Activated CD4-positive, alpha-beta T cell treated with anti-CD3 and anti-CD28 coated beads for 4 hours (primary cell): ENCODE data around the gene RETREG1.

Source experiments
- DNase-seq, 2 donors: peaks; one replicate each; pipeline ENCODE4 v3.0.0-alpha.2; 2020

The RETREG1 gene

DNA sequence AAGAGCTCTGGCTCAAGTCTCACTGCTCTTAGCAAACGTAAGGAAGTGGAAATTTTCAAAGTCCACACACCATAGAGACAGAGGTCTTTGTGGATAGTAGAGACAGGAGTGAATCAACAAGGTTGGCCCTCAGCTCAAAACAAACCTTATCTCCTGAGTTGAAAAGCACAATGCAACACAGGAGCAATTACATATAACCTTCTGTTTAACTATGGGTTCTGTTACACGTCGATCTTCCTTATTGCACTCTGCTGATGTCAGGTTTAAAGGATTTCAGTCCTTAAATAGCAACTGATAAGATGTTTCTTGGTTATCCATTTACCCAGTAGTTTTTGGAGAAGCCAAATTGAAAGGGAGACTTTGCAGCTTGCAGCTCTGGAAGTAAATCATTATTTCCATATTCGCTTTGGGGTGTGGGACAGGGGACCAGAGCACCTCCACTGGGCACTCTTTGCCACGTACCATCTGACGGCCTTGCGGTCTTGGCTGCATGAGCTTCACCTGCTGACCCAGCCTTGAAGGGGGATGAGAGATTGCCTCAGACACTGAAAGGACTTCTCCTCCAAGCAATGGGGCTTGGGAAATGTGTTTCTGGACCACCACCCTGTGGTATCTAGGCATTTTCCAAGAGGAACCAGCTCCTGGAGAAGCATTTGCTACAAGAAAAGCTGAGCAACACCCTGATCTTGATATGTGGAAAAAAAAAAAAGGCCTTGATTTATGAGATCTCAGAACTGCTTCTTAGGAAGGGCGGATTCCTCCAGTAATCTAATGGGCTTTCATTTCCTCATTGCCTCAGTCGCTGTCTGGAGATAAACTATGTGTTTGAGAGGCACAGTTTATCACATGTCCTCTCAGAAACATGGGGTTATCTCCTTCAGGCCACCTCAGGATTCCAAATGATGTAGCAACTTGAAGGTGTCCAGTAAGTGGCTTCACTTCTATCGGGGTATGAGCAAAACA, 95.0 kb downstream of the RETREG1 start:
- DNase-seq: no peak

DNA sequence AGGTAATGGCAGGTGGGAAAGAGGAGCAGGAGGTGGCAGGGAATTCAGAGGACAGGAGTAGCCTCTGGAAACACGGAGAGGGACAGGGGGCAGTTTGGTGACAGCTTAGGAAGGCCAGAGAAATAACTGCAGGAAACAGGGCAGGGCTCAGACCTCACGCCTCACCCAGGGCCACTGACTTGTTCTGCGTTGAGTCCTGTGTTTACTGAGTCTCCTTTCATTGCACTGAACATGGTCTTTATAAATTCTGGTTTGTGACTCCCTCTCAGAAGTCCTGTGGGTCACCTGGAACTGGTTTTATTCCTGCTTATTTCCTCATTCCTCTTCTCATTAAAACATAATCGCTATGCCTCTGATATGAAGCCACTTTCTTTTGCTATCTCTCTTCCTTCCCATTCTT, 96.0 kb downstream of the RETREG1 start:
- no peak for DNase-seq

DNA sequence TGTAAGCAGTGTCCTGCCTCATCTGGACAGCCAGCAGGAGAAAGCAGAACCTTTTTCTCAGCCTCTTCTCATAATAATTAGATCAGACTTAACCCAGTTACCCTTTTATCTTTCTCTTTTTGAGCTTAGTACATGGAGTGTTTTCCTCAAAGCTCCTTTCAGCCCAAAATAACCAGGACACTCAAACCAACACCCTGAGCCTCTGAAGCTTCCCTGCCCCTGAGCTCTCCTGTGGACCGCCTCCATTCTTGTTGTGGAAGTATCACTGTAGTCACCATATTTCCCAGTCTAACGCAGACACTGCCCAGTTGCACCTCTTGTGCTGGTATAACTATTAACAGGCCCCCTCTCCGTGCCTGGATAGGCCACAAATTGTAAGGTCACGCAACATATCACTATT, 97.4 kb downstream of the RETREG1 start:
- no peak for DNase-seq

DNA sequence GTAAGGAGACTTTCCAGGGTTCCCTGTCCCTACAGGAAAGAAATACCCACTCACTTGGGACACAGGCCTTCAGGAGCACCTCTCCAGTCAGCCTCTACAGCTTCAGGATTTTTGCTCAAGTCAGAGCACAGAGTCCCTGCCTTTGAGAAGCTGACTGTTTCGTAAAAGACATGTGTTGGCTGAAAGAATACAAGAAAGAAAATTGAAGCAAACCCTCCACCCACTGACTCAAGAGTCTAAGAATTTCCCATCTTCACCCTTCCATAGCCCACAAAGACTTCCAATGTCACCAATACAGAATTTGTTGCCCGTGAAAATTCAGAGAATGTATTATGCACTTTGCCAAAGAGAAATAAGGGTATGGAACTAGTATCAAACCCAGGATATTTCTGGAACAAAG, 98.2 kb downstream of the RETREG1 start:
- DNase-seq: no peak

DNA sequence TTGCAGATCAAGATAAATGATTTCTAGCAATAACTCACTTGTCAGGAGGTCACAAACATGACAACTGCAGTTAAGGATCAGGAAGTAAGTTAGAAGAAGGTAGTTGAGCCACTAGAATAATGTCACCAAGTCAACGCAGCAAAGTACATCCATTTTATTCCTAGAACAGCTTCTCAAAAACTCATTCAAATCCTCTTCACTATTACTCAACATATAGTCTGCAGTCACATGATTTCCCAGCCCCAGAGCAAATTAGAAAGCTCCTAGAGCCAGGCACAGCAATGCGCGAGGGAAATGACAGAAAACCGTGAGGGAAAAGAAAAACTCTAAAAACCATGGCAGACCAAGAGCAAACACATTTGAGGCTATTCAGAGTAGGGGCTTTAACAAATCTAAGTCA, 101.3 kb downstream of the RETREG1 start:
- DNase-seq: no peak

DNA sequence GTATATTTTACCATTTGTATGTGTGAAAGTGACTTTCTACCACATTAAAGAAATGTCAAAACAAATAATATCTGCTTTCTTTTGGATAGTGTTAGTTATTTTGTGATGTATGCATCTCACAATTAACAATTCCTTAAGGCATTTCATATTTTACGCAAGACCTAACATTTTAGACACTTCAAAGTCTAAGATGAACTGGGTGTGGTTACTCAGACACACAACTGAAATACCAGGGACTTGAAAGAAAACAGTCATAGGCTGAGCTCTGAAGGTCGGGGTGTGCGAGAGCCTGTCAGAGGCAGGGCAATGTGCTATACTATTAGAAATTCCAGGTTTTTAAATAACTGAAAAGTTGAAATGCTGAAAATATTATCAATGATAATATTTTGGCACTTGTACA, 106.7 kb downstream of the RETREG1 start:
- DNase-seq: no peak

DNA sequence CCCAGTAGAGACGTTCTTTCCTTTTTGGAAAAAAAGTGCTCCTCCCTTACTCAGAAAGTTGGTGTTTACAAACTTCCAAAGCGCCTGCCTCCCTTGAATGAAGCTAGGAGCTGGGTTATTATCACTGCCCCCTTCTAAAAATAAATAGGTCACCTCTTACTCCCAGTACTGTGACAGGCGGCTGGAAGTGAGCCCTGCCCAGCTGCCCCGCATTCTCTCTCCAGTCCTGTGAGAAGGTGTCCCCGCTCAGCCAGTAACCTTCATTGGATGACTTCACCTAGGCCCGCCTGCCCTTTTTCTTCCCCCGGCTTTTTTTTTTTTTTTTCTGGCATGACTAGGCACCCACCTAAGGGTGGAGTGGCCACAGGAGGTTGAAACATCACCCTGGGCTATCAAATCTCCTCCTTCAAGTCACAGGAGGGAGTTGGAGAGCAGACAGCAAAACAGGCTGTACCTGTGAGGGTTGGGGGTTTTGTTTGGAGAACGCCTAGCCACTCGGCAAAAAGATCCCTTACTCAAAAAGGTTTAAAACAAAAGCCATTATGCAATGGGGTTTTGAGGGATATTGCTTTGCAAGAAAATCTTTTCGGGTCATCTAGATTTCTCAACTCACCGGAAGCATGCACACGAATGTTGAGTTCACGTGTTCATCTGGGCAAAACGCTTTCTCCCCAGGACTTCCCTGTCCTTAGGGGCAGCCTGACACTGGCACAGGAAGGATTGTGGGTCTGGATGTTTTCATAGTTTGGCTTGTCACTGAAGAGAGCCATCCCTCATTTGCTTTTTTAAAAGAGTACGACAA, 107.9 kb downstream of the RETREG1 start:
- DNase-seq: no peak

DNA sequence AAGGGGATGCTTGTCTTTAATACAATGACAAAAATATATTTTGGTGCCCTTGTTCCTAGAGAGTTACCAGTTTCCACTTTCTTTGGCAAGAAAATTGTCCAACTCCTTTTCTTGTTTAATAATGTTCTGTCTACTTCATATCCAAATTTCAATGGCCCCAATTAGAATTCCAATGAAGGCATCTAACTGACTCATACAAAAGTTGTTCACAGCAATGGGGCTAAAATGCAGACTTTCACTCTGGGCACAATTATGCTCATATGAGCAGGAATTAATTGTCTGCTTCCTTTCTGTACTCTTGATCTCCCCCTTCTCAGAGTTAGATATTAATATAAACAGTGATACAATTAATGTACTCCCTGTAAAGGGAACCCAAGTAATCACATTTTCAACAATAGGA, 109.1 kb downstream of the RETREG1 start:
- no peak for DNase-seq

DNA sequence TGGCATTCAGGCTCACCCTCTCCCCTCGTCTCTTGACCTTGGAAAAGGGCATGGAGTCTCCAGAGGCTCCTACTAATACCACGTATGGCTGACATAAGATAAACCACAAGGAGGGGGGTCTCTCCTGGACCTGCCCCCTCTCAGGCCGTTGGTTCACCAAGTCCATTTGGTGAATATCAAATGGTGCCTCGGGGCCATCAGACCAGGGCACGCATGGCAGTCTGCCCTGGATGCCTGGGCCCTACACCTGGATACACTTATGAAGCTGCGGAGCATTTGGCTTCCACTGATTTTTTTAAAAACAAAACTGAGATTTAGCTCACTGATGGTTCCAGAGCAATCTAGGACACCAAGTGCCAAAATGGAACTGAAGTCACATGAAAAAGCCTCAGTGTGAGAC, 110.9 kb downstream of the RETREG1 start:
- DNase-seq: no peak

DNA sequence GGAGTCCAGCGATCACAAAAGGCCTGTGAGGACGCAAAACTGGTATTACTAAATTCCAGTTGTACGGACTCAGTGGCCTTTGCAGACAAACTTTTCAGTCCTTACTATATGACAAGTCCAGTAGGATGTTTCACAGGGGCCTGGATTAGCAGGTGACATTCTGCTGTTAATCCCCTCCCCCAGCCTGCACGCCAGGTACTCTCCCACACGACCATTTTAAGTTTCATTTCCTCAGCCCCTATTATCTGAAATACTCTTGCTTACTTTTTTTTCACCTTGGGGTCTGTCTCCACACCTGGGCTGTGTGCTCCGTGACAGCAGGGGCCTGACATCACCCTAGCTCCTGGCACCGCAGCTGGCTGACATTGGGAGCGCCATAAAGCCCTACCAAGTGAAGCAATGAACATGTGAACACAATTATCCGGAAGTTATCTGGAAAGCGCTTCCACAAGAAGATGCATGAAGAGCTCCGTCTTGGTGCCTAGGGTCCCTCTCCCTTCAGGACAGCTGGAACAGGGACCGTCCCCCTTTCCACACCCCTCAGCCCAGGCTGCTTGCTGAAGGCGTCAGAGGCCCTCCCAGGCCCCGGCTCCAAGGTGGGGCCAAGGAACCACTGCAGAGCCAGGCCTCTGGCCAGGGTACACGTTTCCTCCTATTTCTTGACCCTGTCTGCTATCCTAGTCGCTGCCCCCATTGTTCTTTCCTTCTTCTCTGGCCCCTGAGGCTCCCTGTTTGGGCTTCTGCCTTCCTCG, 111.5 kb downstream of the RETREG1 start:
- DNase-seq: no peak

DNA sequence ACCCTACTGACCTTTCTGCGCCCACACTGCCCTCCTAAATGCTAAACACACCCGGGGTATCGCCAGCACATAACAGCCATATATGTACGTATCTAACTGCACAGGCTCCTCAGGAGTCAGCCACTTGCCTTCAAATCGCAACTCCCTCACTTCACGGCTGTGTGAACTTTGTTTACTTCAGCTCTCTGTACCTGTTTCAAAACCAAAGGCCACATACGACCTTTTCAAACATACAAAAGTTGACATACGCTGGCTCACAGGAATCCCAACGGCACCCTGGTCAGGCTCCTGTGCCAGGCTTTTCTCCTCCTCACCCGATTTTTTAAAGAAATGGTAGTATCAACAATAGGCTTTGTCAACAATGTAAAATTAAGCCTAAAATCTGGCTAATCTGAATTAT, 112.2 kb downstream of the RETREG1 start:
- DNase-seq: no peak

DNA sequence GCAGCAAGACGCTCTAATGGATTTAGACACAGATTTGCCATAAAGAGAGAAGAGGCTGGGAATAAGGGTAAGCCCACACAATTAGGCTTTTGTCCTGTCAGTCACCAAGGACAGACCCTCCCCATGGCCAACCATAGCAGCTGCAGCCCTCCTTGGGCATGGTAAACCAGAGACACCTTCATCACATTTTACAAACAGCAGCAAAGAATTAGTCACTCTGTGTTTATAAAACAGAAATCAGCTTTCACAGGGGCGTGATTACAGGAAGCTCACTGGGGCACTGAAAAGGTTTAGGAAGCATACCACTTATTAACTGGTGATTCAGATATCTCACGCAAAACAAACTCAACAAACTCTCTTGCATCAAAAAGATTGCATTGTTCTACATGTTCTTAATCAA, 113.9 kb downstream of the RETREG1 start:
- DNase-seq: no peak

DNA sequence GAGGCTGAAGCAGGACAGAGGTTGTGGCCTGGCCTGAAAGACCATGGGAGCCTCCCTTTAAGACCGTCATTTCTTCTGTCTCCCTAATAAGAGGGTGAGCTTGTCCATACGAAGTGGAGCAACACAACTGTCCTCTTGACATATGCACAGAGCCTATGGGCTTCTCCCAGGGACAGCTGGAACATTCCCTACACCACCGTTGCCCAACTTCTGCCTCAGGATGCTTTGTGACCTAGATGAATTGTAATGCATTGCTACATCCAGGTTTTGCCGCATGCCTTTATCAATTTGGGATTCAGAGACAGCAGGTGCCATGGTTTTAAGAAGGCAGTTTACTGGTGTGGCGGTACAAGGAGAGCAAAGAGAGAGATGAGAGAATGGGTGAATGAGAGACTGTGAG, 116.8 kb downstream of the RETREG1 start:
- DNase-seq: no peak

DNA sequence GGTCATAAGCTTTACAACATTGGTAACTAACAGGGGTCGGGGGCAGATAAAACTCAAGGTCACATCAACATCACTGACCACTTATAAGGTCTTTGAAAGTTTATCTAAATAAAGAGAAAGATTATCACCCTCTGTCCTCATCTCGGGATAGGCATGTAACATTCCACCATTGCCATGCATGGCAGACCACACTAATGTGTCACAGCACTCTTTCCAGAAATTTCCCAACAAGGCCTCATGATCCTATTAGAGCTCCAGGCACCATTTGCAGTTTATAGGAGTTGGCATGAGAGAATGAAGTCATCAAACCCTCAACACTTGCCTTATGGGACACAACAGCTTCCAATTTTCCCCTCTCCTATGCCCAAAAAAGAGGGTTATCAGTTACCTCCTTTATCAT, 119.3 kb downstream of the RETREG1 start:
- DNase-seq: no peak

DNA sequence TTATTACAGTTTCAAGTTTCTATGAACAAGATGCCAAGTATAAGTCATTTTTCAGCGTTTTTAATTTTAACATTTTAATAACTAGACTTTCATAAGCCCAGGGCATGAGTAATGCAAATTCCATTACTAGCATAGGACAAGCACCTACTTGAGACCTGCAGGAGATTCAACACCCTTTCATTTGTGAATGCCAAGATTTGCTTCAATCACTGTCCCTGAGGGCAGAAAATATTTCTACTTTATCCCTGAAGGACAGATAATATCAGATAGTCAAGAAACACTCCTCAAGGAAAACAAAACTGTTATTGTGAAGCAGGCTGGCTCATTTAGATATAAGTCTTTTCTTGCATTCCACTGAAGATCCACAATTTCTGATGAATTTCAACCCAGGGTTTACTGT, 123.5 kb downstream of the RETREG1 start:
- DNase-seq: no peak

DNA sequence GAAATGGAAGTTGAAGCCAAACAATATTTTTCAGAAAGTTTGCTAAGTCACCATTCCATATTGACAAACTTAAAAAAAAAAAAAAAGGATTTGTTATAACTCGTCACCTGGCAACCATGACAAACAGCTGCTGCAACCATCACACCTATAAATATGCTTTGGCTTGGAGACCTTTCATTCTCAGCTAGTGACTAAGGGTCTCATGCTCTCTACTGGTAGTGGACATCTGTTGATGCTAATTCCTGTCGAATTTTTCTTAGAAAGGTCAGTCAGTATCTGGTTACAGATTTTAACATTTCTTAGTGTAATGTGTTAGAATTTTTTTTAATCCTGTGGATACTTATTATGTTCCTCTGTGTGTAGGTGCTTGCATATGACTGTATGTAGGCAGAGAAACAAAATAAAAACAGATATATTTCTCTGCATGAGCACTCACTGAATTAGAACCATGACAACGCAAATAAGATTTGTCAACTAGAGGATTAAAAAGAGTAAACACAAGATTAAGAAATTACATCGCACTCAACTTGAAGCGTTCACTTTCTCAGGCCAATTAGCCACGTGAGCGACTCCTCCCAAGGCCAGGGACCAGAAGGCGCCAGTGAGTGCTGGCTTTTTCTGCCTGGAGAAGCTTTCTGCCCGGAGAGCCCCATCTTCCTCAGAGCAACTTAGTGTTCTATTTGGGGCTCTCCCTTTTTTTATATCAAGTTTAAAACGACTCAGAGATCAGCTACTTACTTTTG, 124.2 kb downstream of the RETREG1 start:
- no peak for DNase-seq

DNA sequence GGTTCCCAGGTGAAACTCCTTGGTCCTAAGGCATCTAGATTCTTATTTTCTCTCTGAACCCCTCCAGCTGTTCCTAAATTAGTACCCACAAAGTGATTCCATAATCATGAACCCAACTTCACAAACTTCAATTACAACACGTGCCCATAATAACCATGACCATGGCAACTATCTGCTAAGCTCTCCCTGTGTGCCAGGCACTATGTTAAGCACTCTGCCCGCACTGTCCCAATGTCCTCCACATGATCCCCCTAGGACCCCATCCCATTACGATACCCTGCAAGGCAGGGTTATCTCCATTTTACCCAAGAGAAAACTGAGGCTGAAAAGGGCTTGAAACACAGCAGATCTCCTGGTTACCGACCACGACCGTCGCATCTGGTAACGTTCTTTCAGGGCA, 125.9 kb downstream of the RETREG1 start:
- DNase-seq: no peak

DNA sequence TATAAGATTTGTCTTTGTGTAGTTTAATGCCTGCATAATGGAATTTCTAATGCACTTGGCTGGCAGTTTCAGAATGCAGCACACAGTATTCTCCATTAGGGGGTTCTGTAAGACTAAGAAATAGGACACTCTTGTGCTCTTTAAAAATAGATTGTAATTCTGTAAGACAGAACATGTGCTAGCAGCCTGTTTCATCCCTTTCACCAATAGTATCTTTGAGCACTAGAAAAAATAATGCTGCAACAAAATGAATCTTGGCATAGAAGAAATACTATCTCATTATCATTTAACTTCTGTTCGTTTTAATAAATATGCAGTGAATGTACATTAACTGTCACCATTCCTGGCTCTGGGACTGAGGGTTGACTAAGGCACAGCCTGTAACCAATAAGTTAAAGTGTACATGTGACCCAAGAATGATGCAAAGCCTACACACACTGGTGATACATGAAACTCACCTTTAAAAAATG, 127.4 kb downstream of the RETREG1 start:
- DNase-seq: no peak

DNA sequence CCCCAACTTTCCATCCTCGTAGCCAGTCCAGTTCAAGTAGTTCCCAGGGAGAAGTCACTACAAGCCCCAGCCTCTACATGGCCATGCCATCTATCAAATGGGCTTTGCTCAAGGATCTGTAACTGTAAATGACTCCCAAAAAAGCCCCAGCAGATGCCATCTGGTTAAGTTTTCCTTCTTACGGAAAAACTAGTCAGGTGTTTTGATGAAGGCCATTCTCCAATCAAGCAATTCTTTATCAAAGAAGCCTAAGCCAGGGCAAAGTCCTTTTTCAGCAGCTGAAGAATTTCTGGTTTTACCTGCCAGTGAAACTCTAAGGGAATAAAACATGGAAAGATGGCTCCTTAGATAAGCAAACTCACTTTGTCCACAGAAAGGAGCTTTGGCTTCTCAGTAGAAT, 129.3 kb downstream of the RETREG1 start:
- no peak for DNase-seq

DNA sequence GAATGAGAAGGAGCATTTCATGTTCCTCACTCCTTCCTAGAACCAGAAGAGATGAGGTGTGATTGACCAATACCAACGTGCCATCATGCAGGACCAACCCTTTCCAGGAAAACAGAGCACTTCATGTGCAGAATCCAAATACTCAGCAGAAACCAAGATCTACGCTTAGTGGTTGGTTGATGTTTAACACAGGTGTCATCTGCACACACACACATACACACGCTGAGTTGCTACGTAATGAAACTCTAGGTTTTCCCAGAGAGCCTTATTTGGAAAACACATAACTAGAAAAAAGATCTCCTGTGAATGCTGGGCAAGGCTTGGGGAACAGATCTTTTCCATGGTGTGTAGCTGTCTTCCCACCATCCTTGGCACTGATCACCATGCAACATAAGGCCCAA, 130.1 kb downstream of the RETREG1 start:
- no peak for DNase-seq

DNA sequence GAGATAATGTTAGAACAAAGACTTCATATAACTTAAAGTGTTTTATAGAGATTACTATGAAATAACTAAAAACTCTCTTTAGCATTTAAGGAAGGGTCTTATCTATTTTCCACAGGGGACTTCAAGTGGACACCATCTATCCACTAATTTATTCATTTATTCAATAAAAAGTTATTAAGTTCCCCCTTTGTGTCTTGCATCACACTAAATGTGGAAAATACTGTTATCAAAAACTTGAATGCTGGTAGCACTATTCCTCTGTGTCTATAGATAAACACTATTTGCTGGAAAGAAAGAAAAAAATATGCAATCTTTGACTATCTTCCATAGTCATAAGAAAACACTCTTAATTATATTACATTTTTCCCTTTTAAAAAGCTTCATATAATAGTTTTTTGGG, 131.1 kb downstream of the RETREG1 start:
- DNase-seq: no peak

DNA sequence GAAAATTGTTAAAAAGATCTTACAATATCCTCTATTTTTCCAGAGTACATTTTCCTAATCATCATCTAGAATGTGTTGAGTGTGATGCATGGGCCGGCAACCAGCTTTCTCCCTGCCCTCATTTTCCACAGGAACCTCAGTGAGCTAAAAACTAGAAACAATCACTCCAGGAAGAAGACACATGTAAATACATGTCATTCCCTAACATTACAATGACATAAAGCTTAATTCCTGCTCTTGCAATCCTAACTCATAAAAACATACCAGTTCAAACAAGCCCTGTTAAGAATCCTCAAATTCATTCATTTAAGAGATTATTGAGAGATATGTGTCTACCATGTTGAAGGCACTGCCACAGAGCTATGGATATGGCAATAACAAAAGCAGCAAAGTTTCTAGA, 132.7 kb downstream of the RETREG1 start:
- no peak for DNase-seq

DNA sequence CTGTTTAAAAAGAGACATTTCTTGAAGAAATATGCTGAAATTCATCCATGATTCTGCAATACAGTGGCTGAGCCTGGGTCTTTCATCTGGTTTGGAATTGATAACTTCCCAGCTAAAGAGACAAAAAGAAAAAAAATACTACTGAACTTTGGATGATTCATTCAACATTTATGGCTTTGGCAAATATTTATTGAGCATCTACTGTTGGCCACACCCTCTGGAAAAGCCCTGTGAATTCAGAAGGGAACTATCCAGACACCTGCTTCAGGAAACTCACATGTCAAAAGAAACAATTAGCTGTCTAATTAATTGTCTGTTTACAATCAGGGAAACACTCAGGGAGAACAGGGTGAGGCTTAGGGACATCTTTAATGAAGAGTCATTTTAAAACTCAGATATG, 133.4 kb downstream of the RETREG1 start:
- no peak for DNase-seq
